HUES64 (cell line): Measurements from ENCODE around the gene KRTAP9-7.
"Not testable (repeated sequence)": the region's sequence is repeated elsewhere in the genome, so short reads cannot be mapped to it uniquely, and the experiment has no call there.

Experiments
- H3K27ac ChIP-seq: 2 replicates; pipeline ENCODE4 v1.7.0; 2013; ENCODE audit warnings: low read depth, low read length, inconsistent platforms
- H3K27me3 ChIP-seq: 2 replicates; pipeline ENCODE4 v1.6.1; 2013; ENCODE audit warnings: mild to moderate bottlenecking, low read length; ENCODE audit not compliant: insufficient read depth
- H3K36me3 ChIP-seq: 2 replicates; pipeline ENCODE4 v1.6.1; 2013; ENCODE audit warnings: mild to moderate bottlenecking, low read length; ENCODE audit not compliant: insufficient read depth
- H3K4me1 ChIP-seq: 2 replicates; pipeline ENCODE4 v1.6.1; 2013; ENCODE audit warnings: mild to moderate bottlenecking, low read length, moderate library complexity; ENCODE audit not compliant: insufficient read depth
- H3K4me3 ChIP-seq: 2 replicates; pipeline ENCODE4 v1.5.1; 2013; ENCODE audit warnings: mild to moderate bottlenecking, low read length, moderate library complexity
- H3K9ac ChIP-seq: 2 replicates; pipeline ENCODE4 v1.6.1; 2013; ENCODE audit warnings: mild to moderate bottlenecking, low read depth, low read length
- H3K9me3 ChIP-seq: 2 replicates; pipeline ENCODE4 v1.6.1; 2013; ENCODE audit warnings: low read depth, low read length; ENCODE audit not compliant: insufficient read depth
- WGBS: fragments of 150-250, 120-280 bp; methylation state at CpG from one replicate; pipeline ENCODE4 v1.1.7; 2013; ENCODE audit warnings: missing lambda C conversion rate; 5-methylcytosine and 5-hydroxymethylcytosine counted together

Gene KRTAP9-7

GRCh38 chr17:41251261-41251660 is 24.2 kb upstream of the KRTAP9-7 start:
- Histone ChIP-seq H3K9ac (no peak overlapping the region), H3K4me1 (no peaks in the 10 kb centered on the region), H3K36me3 (no peaks in the 10 kb centered on the region), H3K27me3 (peaks cover 15% of the 10 kb centered on the region), H3K9me3 (no peaks in the 10 kb centered on the region), H3K4me3 (no peak overlapping the region), H3K27ac (no peak overlapping the region)
- WGBS: 90% methylated on average over 1 of the region's 1 CpG

- no peak overlapping the region for H3K27ac ChIP-seq
- H3K9ac ChIP-seq: no peak overlapping the region
- 50% methylated on average over 1 of the region's 1 CpG for WGBS
- H3K36me3 ChIP-seq: no peaks in the 10 kb centered on the region
- H3K27me3 ChIP-seq: peaks cover 15% of the 10 kb centered on the region
- H3K9me3 ChIP-seq: no peaks in the 10 kb centered on the region
- no peaks in the 10 kb centered on the region for H3K4me1 ChIP-seq
- H3K4me3 ChIP-seq: no peak overlapping the region
These were observed 20.6 kb upstream of the KRTAP9-7 start for GRCh38 chr17:41254861-41255260.

GRCh38 chr17:41255381-41256290 is 19.9 kb upstream of the KRTAP9-7 start, which contains the start of gene KRTAP9-9:
Gene KRTAP9-9 (plus strand): TSS chr17:41255384.
- peaks cover 15% of the 10 kb centered on the region for H3K27me3 ChIP-seq
- H3K9ac ChIP-seq, H3K9me3 ChIP-seq, H3K4me3 ChIP-seq, H3K4me1 ChIP-seq, H3K36me3 ChIP-seq, H3K27ac ChIP-seq: not testable (repeated sequence)
- WGBS: 78% methylated on average over 5 of the region's 5 CpGs

GRCh38 chr17:41256291-41256685 is 19.2 kb upstream of the KRTAP9-7 start:
- no CpG with 5 or more reads among the region's 1 CpG for WGBS
- Histone ChIP-seq H3K27ac (no peak overlapping the region), H3K4me3 (no peak overlapping the region), H3K27me3 (peaks cover 12% of the 10 kb centered on the region), H3K36me3 (no peaks in the 10 kb centered on the region), H3K9ac (no peak overlapping the region), H3K9me3 (no peaks in the 10 kb centered on the region), H3K4me1 (no peaks in the 10 kb centered on the region)

- Histone ChIP-seq H3K9me3 (no peaks in the 10 kb centered on the region), H3K9ac (no peak overlapping the region), H3K27ac (no peak overlapping the region), H3K36me3 (no peaks in the 10 kb centered on the region), H3K4me3 (no peak overlapping the region), H3K27me3 (peaks cover 2% of the 10 kb centered on the region; the same call in 1 of the 2 replicates), H3K4me1 (no peaks in the 10 kb centered on the region)
These were observed 17.1 kb upstream of the KRTAP9-7 start for GRCh38 chr17:41258406-41258805.

GRCh38 chr17:41263212-41263611 is 12.3 kb upstream of the KRTAP9-7 start:
- no peak overlapping the region for H3K27ac ChIP-seq
- WGBS: 86% methylated on average over 1 of the region's 2 CpGs
- H3K4me3 ChIP-seq: no peak overlapping the region
- no peaks in the 10 kb centered on the region for H3K9me3 ChIP-seq
- H3K9ac ChIP-seq: no peak overlapping the region
- H3K4me1 ChIP-seq: no peaks in the 10 kb centered on the region
- H3K27me3 ChIP-seq: no peaks in the 10 kb centered on the region; the same call in 1 of the 2 replicates
- no peaks in the 10 kb centered on the region for H3K36me3 ChIP-seq

GRCh38 chr17:41264599-41264998 is 10.9 kb upstream of the KRTAP9-7 start:
- no peaks in the 10 kb centered on the region; the same call in 1 of the 2 replicates for H3K27me3 ChIP-seq
- no peaks in the 10 kb centered on the region for H3K36me3 ChIP-seq
- no peaks in the 10 kb centered on the region for H3K4me1 ChIP-seq
- H3K4me3 ChIP-seq: no peak overlapping the region
- H3K9ac ChIP-seq: no peak overlapping the region
- no peak overlapping the region for H3K27ac ChIP-seq
- 92% methylated on average over 3 of the region's 3 CpGs for WGBS
- H3K9me3 ChIP-seq: no peaks in the 10 kb centered on the region

- 89% methylated on average over 2 of the region's 2 CpGs for WGBS
- Histone ChIP-seq H3K27ac (no peak within 1 kb of the TSS), H3K36me3 (no peaks in the 10 kb centered on the region), H3K27me3 (no peaks in the 10 kb centered on the region; the same call in 1 of the 2 replicates), H3K9ac (no peak within 1 kb of the TSS), H3K9me3 (no peaks in the 10 kb centered on the region), H3K4me3 (no peak within 1 kb of the TSS), H3K4me1 (no peaks in the 10 kb centered on the region)
These were observed 10.4 kb upstream of the KRTAP9-7 start, which contains the start of gene KRTAP9-6 for GRCh38 chr17:41265078-41265477. Gene KRTAP9-6 (plus strand): TSS chr17:41265378. CDS start chr17:41265378, 0 bp downstream.

- no peaks in the 10 kb centered on the region for H3K9me3 ChIP-seq
- no peak overlapping the region for H3K9ac ChIP-seq
- no peaks in the 10 kb centered on the region for H3K4me1 ChIP-seq
- 88% methylated on average over 1 of the region's 3 CpGs for WGBS
- no peaks in the 10 kb centered on the region; the same call in 1 of the 2 replicates for H3K27me3 ChIP-seq
- H3K4me3 ChIP-seq: no peak overlapping the region
- H3K36me3 ChIP-seq: no peaks in the 10 kb centered on the region
- H3K27ac ChIP-seq: no peak overlapping the region
These were observed 7.8 kb upstream of the KRTAP9-7 start for GRCh38 chr17:41267711-41268110.

GRCh38 chr17:41271323-41271722 is 4.2 kb upstream of the KRTAP9-7 start:
- not testable (repeated sequence) for H3K9me3 ChIP-seq, H3K27ac ChIP-seq, H3K27me3 ChIP-seq, H3K4me1 ChIP-seq, H3K4me3 ChIP-seq, H3K36me3 ChIP-seq, H3K9ac ChIP-seq
- WGBS: 64% methylated on average over 1 of the region's 1 CpG

- H3K4me3 ChIP-seq: no peak overlapping the region
- no peaks in the 10 kb centered on the region for H3K27me3 ChIP-seq
- 84% methylated on average over 1 of the region's 1 CpG for whole genome bisulfite sequencing
- no peak overlapping the region for H3K9ac ChIP-seq
- no peaks in the 10 kb centered on the region for H3K4me1 ChIP-seq
- no peak overlapping the region for H3K27ac ChIP-seq
- no peaks in the 10 kb centered on the region for H3K9me3 ChIP-seq
- no peaks in the 10 kb centered on the region for H3K36me3 ChIP-seq
These were observed 3.6 kb upstream of the KRTAP9-7 start for GRCh38 chr17:41271858-41272257.
